SHP77 treated with DMSO at 0.1 percent for 48 hours (cell line): ENCODE results near the gene CDC27.
"Not testable (repeated sequence)": the region's sequence is repeated elsewhere in the genome, so short reads cannot be mapped to it uniquely, and the experiment has no call there.

Experiments
- DNase-seq: peaks from one replicate; lab custom pipeline; 2025; lab: John Stamatoyannopoulos, UW

Gene CDC27

DNA sequence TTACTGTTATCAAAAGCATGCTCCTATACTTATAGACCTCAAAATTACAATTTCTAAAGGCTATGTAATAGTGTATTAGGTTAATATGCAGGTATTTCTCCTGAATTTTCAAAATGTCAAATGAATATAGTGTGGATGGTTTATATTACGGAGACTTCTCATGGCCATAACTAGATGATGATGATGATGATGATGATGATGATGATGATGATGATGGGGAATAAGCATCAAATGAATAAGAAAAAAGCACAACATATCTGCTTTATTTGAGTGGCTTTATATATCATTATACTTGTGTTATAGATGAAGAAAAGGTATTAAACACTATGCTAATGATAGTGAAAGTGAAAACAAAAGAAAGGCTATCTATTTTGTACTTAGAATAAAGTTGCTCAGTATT is 53.9 kb downstream of the CDC27 start:
- no peak for DNase-seq

DNA sequence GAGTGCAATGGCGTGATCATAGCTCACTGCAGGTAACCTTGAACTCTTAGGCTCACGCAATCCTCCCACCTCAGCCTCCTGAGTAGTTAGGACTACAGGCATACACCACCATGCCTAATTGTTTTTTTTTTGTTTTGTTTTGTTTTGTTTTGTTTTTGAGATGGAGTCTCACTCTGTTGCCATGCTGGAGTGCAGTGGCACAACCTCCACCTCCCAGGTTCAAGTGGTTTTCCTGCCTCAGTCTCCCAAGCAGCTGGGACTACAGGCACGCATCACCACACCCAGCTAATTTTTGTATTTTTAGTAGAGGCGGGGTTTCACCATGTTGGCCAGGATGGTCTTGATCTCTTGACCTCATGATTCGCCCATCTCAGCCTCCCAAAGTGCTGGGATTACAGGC is 54.7 kb downstream of the CDC27 start:
- DNase-seq, result not testable (repeated sequence)

DNA sequence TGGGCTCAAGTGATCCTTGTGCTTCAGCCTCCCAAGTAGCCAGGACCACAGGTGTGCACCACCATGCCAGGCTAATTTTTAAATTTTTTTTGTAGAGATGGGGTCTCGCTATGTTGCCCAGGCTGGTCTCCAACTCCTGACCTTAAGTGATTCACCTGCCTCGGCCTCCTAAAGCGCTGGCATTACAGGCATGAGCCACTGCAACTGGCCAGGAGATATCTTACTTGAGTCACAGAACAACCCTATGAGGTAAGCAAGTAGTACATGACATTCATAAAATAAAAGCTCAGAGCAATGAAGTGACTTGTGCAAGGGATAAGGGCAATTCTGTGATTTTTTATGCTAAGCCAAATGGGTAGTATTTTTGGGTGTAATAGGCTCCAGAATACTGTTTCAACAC is 57.3 kb downstream of the CDC27 start:
- DNase-seq, result no peak

DNA sequence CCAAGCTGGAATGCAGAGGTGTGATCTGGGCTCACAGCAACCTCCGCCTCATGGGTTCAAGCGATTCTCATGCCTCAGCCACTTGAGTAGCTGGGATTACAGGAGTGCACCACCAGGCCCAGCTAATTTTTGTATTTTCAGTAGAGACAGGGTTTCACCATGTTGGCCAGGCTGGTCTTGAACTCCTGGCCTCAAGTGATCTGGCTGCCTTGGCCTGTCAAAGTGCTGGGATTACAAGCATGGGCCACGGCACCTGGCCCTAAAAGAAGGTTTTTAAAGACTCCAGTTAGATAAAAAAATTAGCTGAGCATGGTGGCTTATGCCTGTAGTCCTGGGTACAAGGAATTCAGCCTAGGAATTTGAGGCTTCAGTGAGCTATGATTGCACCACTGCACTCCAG is 62.3 kb downstream of the CDC27 start:
- DNase-seq, result not testable (repeated sequence)

GRCh38 chr17:47123262-47123661 is 65.8 kb downstream of the CDC27 start:
- not testable (repeated sequence) for DNase-seq

GRCh38 chr17:47120521-47121095 is 68.5 kb downstream of the CDC27 start:
- DNase-seq, result no peak

DNA sequence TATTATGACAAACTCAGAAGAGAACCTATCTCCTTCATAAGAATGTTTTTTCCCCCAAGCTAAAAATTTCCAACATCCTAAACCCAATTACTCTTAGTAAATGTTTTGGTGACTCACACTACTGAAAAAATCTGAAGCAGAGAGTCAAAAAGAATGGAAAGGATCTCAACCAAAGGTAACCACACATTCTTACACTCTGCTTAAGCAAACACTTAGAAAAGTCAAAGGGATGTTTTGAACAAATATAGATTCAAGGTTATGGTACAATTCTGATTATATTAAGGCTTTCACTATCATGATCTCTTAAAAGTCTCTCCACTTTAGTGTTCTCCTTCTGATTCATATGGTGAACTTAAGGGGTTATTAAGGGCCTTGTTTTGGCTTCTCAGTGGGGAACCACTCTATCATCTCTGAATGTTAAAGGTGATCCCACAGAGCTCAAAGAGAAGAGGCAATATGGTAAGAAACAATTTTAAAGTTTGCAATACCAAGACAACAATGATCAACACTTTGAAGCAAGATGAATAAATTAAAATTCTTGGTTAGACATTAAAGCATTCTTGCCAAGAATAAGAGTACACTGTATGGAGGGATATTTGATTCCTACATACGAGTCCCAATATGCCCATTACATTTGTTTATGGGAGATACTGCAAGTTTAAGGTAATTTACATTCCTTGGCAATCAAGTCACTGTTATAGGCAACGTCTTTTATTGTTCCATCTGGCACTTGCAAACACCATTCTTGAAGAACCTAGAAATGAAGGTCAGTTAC is 69.2 kb downstream of the CDC27 start:
- DNase-seq, result no peak

- no peak for DNase-seq
These were observed 71.7 kb downstream of the CDC27 start for GRCh38 chr17:47117386-47117785.

DNA sequence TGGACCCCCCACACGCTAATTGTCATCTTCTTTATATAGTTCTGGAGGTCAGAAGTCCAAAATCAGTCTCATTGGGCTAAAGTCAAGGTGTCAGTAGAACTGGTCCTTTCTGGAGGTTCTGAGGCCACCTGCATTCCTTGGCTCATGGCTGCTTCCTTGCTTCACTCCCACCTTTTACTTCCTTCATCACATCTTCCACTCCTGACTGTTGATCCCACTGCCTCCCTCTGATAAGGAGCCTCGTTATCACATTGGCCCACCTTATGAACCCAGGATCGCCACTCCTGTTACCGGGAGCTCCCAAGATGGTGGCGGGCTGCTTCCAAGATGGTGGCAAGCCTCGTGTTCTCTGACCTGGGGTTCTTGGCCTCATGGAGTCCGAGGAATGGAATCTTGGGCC is 83.0 kb downstream of the CDC27 start:
- DNase-seq, result no peak

GRCh38 chr17:47105246-47105645 is 83.8 kb downstream of the CDC27 start:
- DNase-seq, result not testable (repeated sequence)

GRCh38 chr17:47102914-47103313 is 86.2 kb downstream of the CDC27 start:
- DNase-seq, result no peak

- DNase-seq, result peak; percentile 85
These were observed 88.9 kb downstream of the CDC27 start for GRCh38 chr17:47099987-47100711.

DNA sequence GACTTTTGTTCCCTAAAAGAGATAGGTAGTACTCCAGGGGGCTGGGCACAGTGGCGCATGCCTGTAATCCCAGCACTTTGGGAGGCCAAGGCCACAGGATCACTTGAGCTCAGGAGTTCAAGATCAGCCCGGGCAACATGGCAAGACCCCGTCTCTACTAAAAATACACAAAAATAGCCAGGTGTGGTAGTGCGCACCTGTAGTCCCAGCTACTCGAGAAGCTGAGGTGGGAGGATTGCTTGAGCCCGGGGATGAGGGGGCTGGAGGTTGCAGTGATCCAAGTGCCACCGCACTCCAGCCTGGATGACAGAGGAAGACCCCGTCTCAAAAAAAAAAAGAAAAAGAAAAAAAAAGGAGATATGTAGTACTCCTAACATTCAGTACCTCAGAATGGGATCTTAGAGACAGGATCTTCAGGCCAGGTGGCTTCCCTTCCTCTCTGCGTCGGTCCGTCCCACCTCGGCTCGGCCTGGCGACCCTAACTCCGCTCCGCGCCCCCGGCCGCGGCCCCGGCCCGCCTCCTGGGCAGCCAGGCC is 89.6 kb downstream of the CDC27 start:
- no peak for DNase-seq

GRCh38 chr17:47096343-47096742 is 92.8 kb downstream of the CDC27 start:
- DNase-seq, result no peak

GRCh38 chr17:47095268-47095667 is 93.8 kb downstream of the CDC27 start:
- no peak for DNase-seq

GRCh38 chr17:47087093-47087492 is 102.0 kb downstream of the CDC27 start:
- no peak for DNase-seq

DNA sequence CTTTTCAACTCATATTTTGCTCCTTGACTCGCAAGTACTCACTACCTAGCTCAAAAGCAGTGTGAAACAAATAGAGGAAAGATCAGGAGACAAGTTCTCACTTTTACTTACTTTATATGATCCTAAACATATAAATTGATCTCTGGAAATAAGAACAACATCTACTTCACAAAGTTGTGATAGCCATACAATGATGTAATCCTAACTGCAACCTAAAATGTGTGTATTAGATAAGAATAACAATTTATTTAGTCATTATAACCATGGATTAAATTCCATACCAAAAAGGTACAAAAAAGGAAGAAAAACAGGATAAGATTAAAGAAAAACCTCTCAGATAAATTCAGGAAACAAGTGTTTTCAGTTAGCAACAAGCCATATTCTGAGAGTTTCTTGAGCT is 103.4 kb downstream of the CDC27 start:
- DNase-seq, result no peak

DNA sequence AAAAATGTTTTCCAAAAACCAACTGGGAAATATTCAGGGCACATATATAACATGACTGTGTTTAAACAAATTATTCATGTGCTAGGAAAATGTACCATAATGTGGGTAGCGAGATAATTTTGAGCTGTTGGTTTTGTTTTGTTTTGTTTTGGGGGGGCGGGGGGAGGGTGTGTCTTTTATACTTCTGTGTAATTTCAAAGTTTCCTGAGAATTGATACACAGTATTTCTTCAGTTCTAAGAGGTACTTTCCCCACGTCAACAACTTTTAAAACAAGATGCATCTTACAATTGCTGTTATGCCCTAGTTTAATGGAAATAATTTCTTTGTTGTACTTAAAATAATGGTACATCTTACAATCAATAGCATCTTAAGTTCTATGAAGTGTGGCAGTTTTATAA is 110.3 kb downstream of the CDC27 start:
- no peak for DNase-seq

DNA sequence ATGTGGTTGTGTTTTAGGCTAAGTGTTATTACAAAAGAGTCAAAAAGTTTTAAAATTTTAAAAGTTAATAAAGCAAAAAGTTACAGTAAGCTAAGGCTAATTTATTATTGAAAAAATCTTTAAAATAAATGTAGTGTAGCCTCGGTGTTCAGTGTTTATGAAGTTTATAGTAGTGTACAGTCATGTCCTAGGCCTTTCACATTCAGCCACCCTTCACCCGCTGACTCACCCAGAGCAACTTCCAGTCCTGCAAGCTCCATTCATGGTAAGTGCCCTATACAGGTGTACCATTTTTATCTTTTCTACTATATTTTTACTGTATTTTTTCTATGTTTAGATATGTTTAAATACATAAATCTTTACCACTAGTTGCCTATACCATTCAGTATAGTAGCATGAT is 111.5 kb downstream of the CDC27 start:
- DNase-seq, result no peak

DNA sequence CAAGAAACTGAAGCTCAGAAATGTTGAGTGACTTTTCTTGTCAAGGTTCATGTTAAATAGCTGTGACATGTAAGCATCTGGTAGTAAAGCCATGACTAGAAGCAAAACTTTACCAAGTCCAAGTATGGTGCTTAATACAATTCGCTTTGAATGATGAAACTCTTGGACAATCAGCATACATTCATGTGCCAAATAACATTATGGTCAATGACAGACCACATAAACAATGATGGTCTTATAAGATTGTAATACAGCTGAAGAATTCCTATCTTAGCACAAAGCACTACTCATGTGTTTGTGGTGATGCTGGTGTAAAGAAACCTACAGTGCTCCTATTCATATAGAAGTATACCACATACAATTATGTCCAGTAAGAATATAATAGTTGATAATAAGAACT is 112.9 kb downstream of the CDC27 start:
- no peak for DNase-seq

DNA sequence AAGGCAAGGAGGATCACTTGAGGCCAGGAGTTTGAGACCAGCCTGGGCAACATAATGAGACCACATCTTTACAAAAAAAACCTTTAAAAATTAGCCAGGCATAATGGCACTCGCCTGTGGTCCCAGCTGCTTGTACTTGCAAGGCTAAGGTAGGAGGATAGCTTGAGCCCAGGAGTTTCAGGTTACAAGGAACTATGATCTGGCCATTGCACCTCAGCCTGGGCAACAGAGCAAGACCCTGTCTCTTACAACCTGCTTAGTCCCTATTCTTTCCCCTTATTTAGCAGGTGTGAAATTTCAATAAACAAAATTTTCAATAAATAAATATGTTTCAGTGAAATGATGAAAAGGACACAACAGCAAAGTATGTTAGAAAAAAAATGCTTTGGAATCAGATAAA is 114.7 kb downstream of the CDC27 start:
- DNase-seq, result not testable (repeated sequence)

GRCh38 chr17:47073629-47074028 is 115.5 kb downstream of the CDC27 start:
- not testable (repeated sequence) for DNase-seq

- DNase-seq, result no peak
These were observed 116.2 kb downstream of the CDC27 start for GRCh38 chr17:47072886-47073285.
